ENCODE measurements around the gene ATG12.

ATG12 gene

DNA sequence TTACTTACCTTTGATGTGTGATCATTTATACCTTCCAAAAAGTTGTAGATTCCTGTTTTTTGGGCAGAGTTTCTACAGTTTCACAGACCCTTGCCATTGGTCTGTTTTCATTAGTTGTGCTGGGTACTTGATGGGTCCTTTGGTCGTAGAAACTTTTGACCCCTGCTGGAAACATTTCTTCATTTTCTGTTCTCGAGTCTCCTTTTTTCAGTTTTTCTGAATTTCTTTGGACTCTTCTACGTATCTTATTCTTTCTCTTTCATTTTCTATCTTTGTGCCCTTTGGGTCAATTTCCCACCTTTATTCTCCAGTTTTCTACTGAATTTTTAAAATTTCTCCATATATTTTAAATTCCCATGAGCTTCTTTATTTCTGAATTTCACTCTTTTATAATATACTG lies 17.0 kb upstream of the ATG12 start:
- H3K27me3 ChIP-seq (ENCODE audit: control insufficient read depth, insufficient read depth, low read length), result no peaks in the 10 kb centered on the region
- H3K27ac ChIP-seq (ENCODE audit: low read depth, low read length), result no peak overlapping the region
- H3K4me1 ChIP-seq (ENCODE audit: control insufficient read depth, insufficient read depth, low read length), result peaks cover 15% of the 10 kb centered on the region
- H3K9ac ChIP-seq (ENCODE audit: low read depth, low read length), result no peak overlapping the region
- no peak overlapping the region for H3K4me3 ChIP-seq (ENCODE audit: low read depth, low read length)
- 0 out of 2 replicates have a peak, but pooled peaks cover 2% of the 10 kb centered on the region for H3K9me3 ChIP-seq (ENCODE audit: control insufficient read depth, insufficient read depth, low read length)
- H3K36me3 ChIP-seq (ENCODE audit: control insufficient read depth, insufficient read depth, low read length), result no peaks in the 10 kb centered on the region

DNA sequence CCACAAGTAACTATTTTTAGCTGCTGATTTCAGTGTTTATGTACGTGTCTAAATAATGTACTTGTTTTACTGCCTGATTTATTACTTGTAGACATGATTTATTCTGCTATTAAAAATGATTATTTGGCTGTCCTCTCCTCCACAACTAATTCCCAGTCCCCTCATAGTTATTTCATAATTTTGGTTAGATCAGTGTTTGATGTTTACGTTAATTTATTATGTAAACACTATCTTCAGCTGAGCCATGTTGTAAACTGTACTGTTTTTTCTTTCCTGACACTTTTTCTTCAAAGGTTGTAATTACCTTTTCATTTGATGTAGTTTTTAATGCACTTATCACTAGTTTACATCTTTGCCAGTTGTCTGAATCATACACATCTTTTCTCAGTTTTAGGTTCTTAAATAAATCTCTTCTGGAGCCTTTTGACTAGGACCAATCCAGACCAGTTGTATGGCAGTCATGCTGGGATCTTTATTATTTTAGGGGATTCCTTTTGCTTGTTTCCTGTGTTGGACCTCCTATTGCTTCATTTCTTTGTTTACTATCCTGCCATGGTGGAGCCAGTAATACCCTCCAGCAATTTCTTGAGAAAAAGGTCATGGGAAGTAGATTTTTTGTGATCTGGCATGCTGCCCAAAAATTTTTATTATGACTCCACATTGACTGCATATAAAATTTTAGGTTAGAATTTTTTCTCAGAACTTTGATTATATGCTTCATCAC lies 16.4 kb upstream of the ATG12 start:
- Histone ChIP-seq H3K9ac (ENCODE audit: low read depth, low read length) (no peak overlapping the region), H3K4me3 (ENCODE audit: low read depth, low read length) (no peak overlapping the region), H3K4me1 (ENCODE audit: control insufficient read depth, insufficient read depth, low read length) (peaks cover 15% of the 10 kb centered on the region), H3K9me3 (ENCODE audit: control insufficient read depth, insufficient read depth, low read length) (0 out of 2 replicates have a peak, but pooled peaks cover 5% of the 10 kb centered on the region), H3K36me3 (ENCODE audit: control insufficient read depth, insufficient read depth, low read length) (no peaks in the 10 kb centered on the region), H3K27me3 (ENCODE audit: control insufficient read depth, insufficient read depth, low read length) (no peaks in the 10 kb centered on the region), H3K27ac (ENCODE audit: low read depth, low read length) (no peak overlapping the region)

DNA sequence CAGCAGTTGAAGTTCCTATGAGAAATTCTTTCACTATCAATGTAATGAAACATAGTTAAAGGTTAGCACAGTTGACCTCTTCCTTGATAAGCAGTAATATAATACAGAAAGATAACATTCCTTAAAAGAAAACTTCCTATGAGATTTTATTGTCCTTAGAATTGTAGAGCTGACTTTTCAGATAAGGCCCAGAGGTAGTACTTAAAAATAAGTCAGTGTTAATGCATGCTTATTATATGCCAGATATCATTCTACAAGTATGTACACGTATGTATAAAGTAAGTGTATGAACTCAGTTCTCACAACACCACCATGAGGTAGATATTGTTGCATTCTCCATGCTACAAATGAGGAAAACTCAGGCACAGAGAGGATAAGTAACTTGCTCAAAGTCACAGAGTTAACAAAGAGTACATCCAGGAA lies 15.7 kb upstream of the ATG12 start:
- Histone ChIP-seq H3K4me1 (ENCODE audit: control insufficient read depth, insufficient read depth, low read length) (peaks cover 15% of the 10 kb centered on the region), H3K9me3 (ENCODE audit: control insufficient read depth, insufficient read depth, low read length) (0 out of 2 replicates have a peak, but pooled peaks cover 5% of the 10 kb centered on the region), H3K36me3 (ENCODE audit: control insufficient read depth, insufficient read depth, low read length) (no peaks in the 10 kb centered on the region), H3K9ac (ENCODE audit: low read depth, low read length) (no peak overlapping the region), H3K27me3 (ENCODE audit: control insufficient read depth, insufficient read depth, low read length) (no peaks in the 10 kb centered on the region), H3K4me3 (ENCODE audit: low read depth, low read length) (no peak overlapping the region), H3K27ac (ENCODE audit: low read depth, low read length) (no peak overlapping the region)

DNA sequence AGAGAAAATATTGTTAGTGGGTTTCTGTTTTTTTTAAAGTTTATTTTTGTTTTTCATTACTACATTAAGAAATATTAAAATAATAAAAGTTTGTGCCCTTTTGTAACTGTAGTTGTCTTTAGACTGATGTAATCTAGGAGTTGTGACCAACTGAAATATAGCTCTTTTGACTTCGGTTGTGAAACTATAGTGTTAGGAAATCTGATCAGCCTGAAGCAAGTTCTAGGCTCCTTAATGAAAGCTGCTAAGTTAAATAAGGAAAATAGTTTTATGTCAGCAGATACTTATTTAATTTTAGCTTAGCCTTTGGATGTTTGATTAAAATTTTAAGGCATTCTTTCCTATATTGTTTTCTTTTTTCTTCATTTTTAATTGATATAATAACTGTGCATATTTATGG lies 14.6 kb upstream of the ATG12 start:
- Histone ChIP-seq H3K27me3 (ENCODE audit: control insufficient read depth, insufficient read depth, low read length) (no peaks in the 10 kb centered on the region), H3K4me3 (ENCODE audit: low read depth, low read length) (no peak overlapping the region), H3K9me3 (ENCODE audit: control insufficient read depth, insufficient read depth, low read length) (0 out of 2 replicates have a peak, but pooled peaks cover 5% of the 10 kb centered on the region), H3K36me3 (ENCODE audit: control insufficient read depth, insufficient read depth, low read length) (no peaks in the 10 kb centered on the region), H3K9ac (ENCODE audit: low read depth, low read length) (no peak overlapping the region), H3K27ac (ENCODE audit: low read depth, low read length) (no peak overlapping the region), H3K4me1 (ENCODE audit: control insufficient read depth, insufficient read depth, low read length) (peaks cover 22% of the 10 kb centered on the region)

DNA sequence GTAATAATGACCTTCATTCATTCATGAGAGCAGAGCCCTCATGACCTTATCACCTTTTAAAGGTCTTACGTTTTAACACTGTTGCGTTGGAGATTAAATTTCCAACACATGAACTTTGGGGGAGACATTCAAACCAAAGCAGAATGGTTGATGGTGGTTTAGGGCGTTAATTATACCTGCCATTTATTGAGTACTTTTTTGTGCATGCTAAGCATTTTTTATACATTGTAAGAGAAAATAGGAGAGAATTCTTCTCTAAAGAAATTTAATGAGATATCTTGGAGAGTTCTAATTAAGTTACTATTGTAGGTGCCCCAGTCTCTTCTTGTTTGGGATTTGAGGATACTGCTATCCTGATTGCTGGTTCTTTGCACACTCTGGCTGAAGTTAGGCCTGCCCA lies 12.8 kb upstream of the ATG12 start:
- Histone ChIP-seq H3K9me3 (ENCODE audit: control insufficient read depth, insufficient read depth, low read length) (0 out of 2 replicates have a peak, but pooled peaks cover 5% of the 10 kb centered on the region), H3K4me1 (ENCODE audit: control insufficient read depth, insufficient read depth, low read length) (peaks cover 22% of the 10 kb centered on the region), H3K9ac (ENCODE audit: low read depth, low read length) (no peak overlapping the region)

DNA sequence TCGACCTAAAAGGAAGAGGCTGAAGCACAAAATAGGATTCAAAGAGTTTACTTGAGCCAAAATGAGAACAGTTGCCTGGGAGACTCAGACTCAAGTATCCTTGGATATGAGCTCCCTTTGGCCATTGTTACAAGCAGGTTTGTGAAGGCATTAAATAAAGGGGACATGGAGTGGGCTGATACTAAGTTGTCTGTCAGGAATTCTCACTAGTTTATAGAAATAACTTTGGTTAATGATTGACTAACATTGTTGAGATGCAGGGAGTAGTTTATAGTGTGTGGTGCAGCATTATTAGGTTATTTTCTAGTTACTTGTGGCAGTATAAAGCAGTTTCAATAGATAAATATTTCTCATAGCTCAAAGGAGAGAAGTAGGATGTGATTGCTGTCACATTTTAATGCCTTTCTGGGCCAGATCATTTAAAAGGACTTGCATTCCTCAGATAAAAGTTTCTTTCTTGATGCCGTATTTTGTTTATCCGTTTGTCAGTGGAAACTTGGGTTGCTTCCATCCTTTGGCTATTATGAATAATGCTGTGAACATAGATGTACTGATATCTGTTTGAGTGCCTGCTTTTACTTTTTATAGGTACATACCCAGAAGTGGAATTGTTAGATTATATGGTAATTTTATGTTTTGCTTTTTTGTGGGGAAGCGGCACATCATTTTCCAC lies 9.5 kb upstream of the ATG12 start:
- Histone ChIP-seq H3K9ac (ENCODE audit: low read depth, low read length) (no peak overlapping the region), H3K4me1 (ENCODE audit: control insufficient read depth, insufficient read depth, low read length) (0 out of 2 replicates have a peak, but pooled peaks cover 6% of the 10 kb centered on the region), H3K36me3 (ENCODE audit: control insufficient read depth, insufficient read depth, low read length) (no peaks in the 10 kb centered on the region), H3K27me3 (ENCODE audit: control insufficient read depth, insufficient read depth, low read length) (no peaks in the 10 kb centered on the region), H3K4me3 (ENCODE audit: low read depth, low read length) (no peak overlapping the region), H3K27ac (ENCODE audit: low read depth, low read length) (no peak overlapping the region), H3K9me3 (ENCODE audit: control insufficient read depth, insufficient read depth, low read length) (0 out of 2 replicates have a peak, but pooled peaks cover 5% of the 10 kb centered on the region)

More for the DNA sequence above, 12.8 kb upstream of the ATG12 start:
- no peaks in the 10 kb centered on the region for H3K27me3 ChIP-seq (ENCODE audit: control insufficient read depth, insufficient read depth, low read length)
- no peak overlapping the region for H3K4me3 ChIP-seq (ENCODE audit: low read depth, low read length)
- no peak overlapping the region for H3K27ac ChIP-seq (ENCODE audit: low read depth, low read length)
- no peaks in the 10 kb centered on the region for H3K36me3 ChIP-seq (ENCODE audit: control insufficient read depth, insufficient read depth, low read length)

DNA sequence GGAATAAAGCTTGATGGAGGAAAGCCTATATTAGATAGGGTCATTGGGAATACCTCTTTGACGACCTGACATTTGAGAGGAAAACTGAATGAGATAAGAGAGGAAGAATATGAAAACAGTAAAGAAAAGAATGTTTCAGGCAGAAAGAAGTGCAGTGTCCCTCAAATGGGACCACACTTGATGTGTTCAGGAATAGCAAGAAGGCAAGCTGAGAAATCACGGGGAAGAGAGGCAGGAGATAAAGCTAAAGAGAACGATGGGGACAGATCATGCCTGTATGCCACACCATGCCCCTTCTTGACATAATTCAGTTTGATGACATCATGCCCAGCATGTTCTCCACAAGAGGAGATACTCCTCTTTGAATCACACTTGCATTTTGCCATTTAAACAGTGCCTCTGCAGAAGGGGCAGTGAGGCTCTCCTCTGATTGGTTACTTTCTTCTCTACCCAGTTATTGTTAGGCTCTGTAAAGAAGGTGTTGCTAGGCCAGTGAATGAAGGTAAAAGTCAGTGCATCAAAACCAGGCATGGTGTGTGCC lies 8.0 kb upstream of the ATG12 start:
- H3K9ac ChIP-seq (ENCODE audit: low read depth, low read length), result no peak overlapping the region
- no peaks in the 10 kb centered on the region for H3K27me3 ChIP-seq (ENCODE audit: control insufficient read depth, insufficient read depth, low read length)
- no peak overlapping the region for H3K27ac ChIP-seq (ENCODE audit: low read depth, low read length)
- H3K4me3 ChIP-seq (ENCODE audit: low read depth, low read length), result no peak overlapping the region
- no peaks in the 10 kb centered on the region for H3K36me3 ChIP-seq (ENCODE audit: control insufficient read depth, insufficient read depth, low read length)
- 0 out of 2 replicates have a peak, but pooled peaks cover 6% of the 10 kb centered on the region for H3K4me1 ChIP-seq (ENCODE audit: control insufficient read depth, insufficient read depth, low read length)
- H3K9me3 ChIP-seq (ENCODE audit: control insufficient read depth, insufficient read depth, low read length), result 0 out of 2 replicates have a peak, but pooled peaks cover 5% of the 10 kb centered on the region

DNA sequence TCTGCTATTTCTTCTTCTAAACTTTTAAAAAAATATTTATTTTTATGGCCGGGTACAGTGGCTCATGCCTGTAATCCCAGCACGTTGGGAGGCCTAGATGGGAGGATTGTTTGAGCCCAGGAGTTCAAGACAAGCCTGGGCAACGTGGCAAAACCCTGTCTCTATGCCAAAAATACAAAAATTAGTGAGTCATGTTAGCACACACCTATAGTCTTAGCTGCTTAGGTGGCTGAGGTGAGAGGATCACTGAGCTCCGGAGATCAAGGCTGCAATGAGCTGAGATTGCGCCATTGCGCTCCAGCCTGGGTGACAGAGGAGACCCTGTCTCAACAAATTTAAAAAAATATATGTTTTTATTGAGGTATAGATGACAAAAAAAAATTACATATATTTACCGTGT lies 5.9 kb upstream of the ATG12 start:
- H3K36me3 ChIP-seq (ENCODE audit: control insufficient read depth, insufficient read depth, low read length), result no peaks in the 10 kb centered on the region
- H3K4me1 ChIP-seq (ENCODE audit: control insufficient read depth, insufficient read depth, low read length), result 0 out of 2 replicates have a peak, but pooled peaks cover 10% of the 10 kb centered on the region
- peaks cover 11% of the 10 kb centered on the region for H3K27me3 ChIP-seq (ENCODE audit: control insufficient read depth, insufficient read depth, low read length)
- H3K4me3 ChIP-seq (ENCODE audit: low read depth, low read length), result no peak overlapping the region
- no peak overlapping the region for H3K27ac ChIP-seq (ENCODE audit: low read depth, low read length)
- no peaks in the 10 kb centered on the region for H3K9me3 ChIP-seq (ENCODE audit: control insufficient read depth, insufficient read depth, low read length)
- H3K9ac ChIP-seq (ENCODE audit: low read depth, low read length), result no peak overlapping the region

DNA sequence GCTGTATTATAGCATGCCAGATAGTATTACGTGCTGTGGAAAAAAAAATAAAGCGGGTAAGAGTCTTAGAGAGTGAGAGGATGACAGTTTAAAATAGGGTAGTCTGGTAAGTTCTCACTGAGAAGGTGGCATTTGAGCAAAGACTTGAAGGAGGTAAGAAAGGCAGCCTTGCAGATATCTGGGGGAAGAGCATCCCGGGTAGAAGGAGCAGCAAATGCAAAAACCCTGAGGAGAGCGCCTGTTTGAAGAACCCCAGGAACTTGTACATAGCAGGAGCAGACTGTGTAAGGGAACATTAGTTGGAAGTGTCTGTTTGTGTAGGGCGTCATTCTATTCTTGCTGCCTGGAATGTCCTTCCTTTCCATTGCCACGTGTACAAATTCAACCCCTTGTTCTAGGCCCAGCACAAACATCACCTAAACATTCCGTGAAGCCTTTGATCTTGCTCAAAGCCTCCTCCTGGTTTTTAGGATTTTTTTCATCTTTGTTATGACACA lies 3.0 kb upstream of the ATG12 start:
- Histone ChIP-seq H3K27ac (ENCODE audit: low read depth, low read length) (no peak overlapping the region), H3K36me3 (ENCODE audit: control insufficient read depth, insufficient read depth, low read length) (no peaks in the 10 kb centered on the region), H3K9ac (ENCODE audit: low read depth, low read length) (no peak overlapping the region), H3K9me3 (ENCODE audit: control insufficient read depth, insufficient read depth, low read length) (no peaks in the 10 kb centered on the region), H3K27me3 (ENCODE audit: control insufficient read depth, insufficient read depth, low read length) (peaks cover 11% of the 10 kb centered on the region), H3K4me1 (ENCODE audit: control insufficient read depth, insufficient read depth, low read length) (0 out of 2 replicates have a peak, but pooled peaks cover 4% of the 10 kb centered on the region), H3K4me3 (ENCODE audit: low read depth, low read length) (no peak overlapping the region)

DNA sequence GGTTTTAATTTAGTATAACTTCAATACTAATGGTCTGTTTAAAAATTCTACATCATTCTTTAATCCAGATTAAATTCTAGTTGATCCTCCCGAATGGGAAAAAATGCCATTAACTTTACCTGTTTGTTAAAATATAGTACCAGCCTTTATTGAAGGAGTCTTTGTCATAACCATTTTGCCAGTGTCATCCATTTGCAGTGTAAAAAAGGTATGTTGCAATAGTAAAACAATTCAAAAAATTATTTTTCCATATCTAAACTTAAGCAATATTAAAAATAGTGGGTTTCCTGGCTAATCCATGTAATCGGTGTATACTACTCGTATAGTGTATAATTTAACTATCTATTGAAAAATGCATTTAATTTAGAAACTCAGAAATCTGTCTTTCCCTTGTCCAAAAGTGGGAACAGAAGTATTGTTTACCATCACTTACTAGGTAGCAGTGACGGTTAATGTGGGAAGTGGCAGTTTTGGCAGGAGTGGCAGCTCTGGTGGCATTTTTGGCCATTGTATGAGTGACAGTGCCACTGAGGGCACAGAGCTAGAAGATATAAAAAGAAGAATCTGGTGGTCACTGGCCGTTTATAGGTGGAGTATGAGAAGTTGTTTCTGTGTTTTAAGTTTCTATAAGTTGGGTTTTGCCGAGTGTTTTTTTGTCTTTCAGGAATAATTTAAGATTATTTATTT lies 2.2 kb upstream of the ATG12 start:
- Histone ChIP-seq H3K27me3 (ENCODE audit: control insufficient read depth, insufficient read depth, low read length) (peaks cover 11% of the 10 kb centered on the region), H3K36me3 (ENCODE audit: control insufficient read depth, insufficient read depth, low read length) (peaks cover under 1% of the 10 kb centered on the region; the same call in 1 of the 2 replicates), H3K9ac (ENCODE audit: low read depth, low read length) (no peak overlapping the region), H3K27ac (ENCODE audit: low read depth, low read length) (no peak overlapping the region), H3K9me3 (ENCODE audit: control insufficient read depth, insufficient read depth, low read length) (no peaks in the 10 kb centered on the region), H3K4me3 (ENCODE audit: low read depth, low read length) (no peak overlapping the region), H3K4me1 (ENCODE audit: control insufficient read depth, insufficient read depth, low read length) (peaks cover 4% of the 10 kb centered on the region; the same call in 1 of the 2 replicates)

Measured in HUES48 (cell line).